ENCODE results near the gene FOXJ3.

DNA sequence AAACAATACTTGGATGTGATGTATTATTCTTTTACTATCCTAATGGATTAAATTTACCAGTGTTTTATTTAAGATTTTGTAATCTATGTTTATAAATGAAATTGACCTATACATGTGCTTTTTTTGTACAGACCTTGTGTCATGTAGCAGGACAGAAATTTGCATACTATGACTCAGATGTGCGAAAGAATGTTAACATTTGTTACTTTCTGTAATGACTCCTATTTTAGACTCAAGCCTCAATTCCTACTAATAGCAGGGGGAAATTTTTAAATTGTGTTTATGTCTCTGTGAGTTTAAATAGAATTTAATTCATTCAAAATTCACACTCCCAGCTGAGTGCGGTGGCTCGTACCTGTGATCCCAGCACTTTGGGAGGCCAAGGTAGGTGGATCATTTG, 23.8 kb upstream of the FOXJ3 start:
- TF ChIP-seq TAF1 (IDR thresholded peaks at IDR 0.05; ENCODE audit: low read depth, low read length) = no peak
- no peak for TF ChIP-seq SPI1 (IDR thresholded peaks at IDR 0.05; ENCODE audit: low read depth, low read length)
- TF ChIP-seq POLR2A (IDR thresholded peaks at IDR 0.05; ENCODE audit: low read depth, low read length) = no peak
- no peak for TF ChIP-seq POLR2AphosphoS5 (IDR thresholded peaks at IDR 0.05; ENCODE audit: low read depth, low read length)
- TF ChIP-seq PAX5 (IDR thresholded peaks at IDR 0.05; ENCODE audit: insufficient read depth, low read length, severe bottlenecking) = no peak
- TF ChIP-seq POU2F2 (IDR thresholded peaks at IDR 0.05; ENCODE audit: low read depth, low read length) = no peak
